Retinal pigment epithelial cell (primary cell): Measurements from ENCODE around the gene BPIFB3.

Experiments used
- DNase-seq: peaks from one replicate; pipeline ENCODE4 v3.0.0-alpha.2; 2010; ENCODE audit warnings: low read depth
- H3K4me3 ChIP-seq: 2 replicates; pipeline ENCODE4 v1.5.1; 2011; ENCODE audit warnings: mild to moderate bottlenecking, low read length, control low read depth, moderate library complexity
- CTCF ChIP-seq: conservative IDR thresholded peaks from 2 replicates; pipeline ENCODE4 v1.5.1; 2011; ENCODE audit warnings: low read depth, low read length, control low read depth, inconsistent platforms

Gene BPIFB3

GRCh38 chr20:33012327-33013189 is 41.1 kb upstream of the BPIFB3 start:
- TF ChIP-seq CTCF = no peak

GRCh38 chr20:33013701-33014326 is 39.9 kb upstream of the BPIFB3 start:
- H3K4me3 ChIP-seq = no peak overlapping the region
- DNase-seq = no peak
- no peak for TF ChIP-seq CTCF

More at GRCh38 chr20:33012327-33013189, 41.1 kb upstream of the BPIFB3 start:
- no peak overlapping the region for H3K4me3 ChIP-seq
- DNase-seq = no peak

- no peak for TF ChIP-seq CTCF
- no peak overlapping the region for H3K4me3 ChIP-seq
- no peak for DNase-seq
Measured at GRCh38 chr20:33014336-33015113, 39.2 kb upstream of the BPIFB3 start.

- no peak for TF ChIP-seq CTCF
- no peak overlapping the region for H3K4me3 ChIP-seq
- DNase-seq = no peak
Measured at GRCh38 chr20:33015114-33015484, 38.6 kb upstream of the BPIFB3 start.

- no peak for TF ChIP-seq CTCF
Measured at GRCh38 chr20:33015700-33016580, 37.8 kb upstream of the BPIFB3 start.

GRCh38 chr20:33016581-33017109 is 37.1 kb upstream of the BPIFB3 start:
- DNase-seq = no peak
- no peak for TF ChIP-seq CTCF
- H3K4me3 ChIP-seq = no peak overlapping the region

More at GRCh38 chr20:33015700-33016580, 37.8 kb upstream of the BPIFB3 start:
- H3K4me3 ChIP-seq = no peak overlapping the region
- no peak for DNase-seq
